SK-N-SH (cell line): ENCODE results near the gene DNAH9. TPM values are rescaled to one million over a fixed set of nuclear protein-coding genes. Genes with fewer than 3 reads are reported as not detected.

Experiments
- CTCF ChIA-PET: fragments of 300-600, 350-600 bp; formaldehyde crosslinking; extraction: SDS; loops from one replicate; lab custom pipeline; 2021; lab: Yijun Ruan, JAX
- POLR2A ChIA-PET: fragments of 350-600 bp; sonication (Branson Sonifier 250); formaldehyde crosslinking; extraction: SDS; loops from one replicate; lab custom pipeline; 2020; ENCODE audit warnings: antibody characterized with exemption, inconsistent platforms; lab: Yijun Ruan, JAX
- DNase-seq: peaks from one replicate; pipeline ENCODE4 v3.0.0; 2012
- H2AFZ ChIP-seq: fragments of 200-600 bp; sonication (generic); 2 replicates; pipeline ENCODE4 v1.8.1; 2016; ENCODE audit warnings: antibody characterized with exemption, mild to moderate bottlenecking, low read depth
- H3F3A ChIP-seq: fragments of 200-600 bp; sonication (generic); replicated peaks from 2 replicates; pipeline ENCODE3; 2016; ENCODE audit warnings: antibody characterized with exemption, mild to moderate bottlenecking; ENCODE audit not compliant: insufficient read depth
- H3K27ac ChIP-seq, 2 experiments: fragments of 200-500 bp in 1 of 2; fragments of 200-600 bp in 1 of 2; sonication (Bioruptor generic) in 1 of 2; sonication (generic), shearing (Covaris generic) in 1 of 2; 2 replicates each; pipeline versions ENCODE4 v1.5.1 to v1.6.1; 2014 to 2016; ENCODE audit warnings: low read depth in 2 of 2, inconsistent platforms in 1 of 2, low read length in 1 of 2, mild to moderate bottlenecking in 1 of 2, mixed read lengths in 1 of 2
- H3K27me3 ChIP-seq: fragments of 200-600 bp; sonication (generic), shearing (Covaris generic); 2 replicates; pipeline ENCODE4 v1.6.1; 2016; ENCODE audit warnings: mixed run types; ENCODE audit not compliant: insufficient read depth
- H3K36me3 ChIP-seq, 2 experiments: fragments of 200-500 bp in 1 of 2; fragments of 200-600 bp in 1 of 2; sonication (Bioruptor generic) in 1 of 2; sonication (generic) in 1 of 2; replicated peaks in 1 of 2; 2 replicates each; pipeline versions ENCODE3 to v1.5.1; 2014 to 2016; ENCODE audit warnings: low read length in 1 of 2, mild to moderate bottlenecking in 1 of 2; ENCODE audit not compliant: insufficient read depth in 2 of 2, control insufficient read depth in 1 of 2
- H3K4me1 ChIP-seq, 2 experiments: fragments of 200-500 bp in 1 of 2; fragments of 200-600 bp in 1 of 2; sonication (Bioruptor generic) in 1 of 2; sonication (generic), shearing (Covaris generic) in 1 of 2; 2 replicates each; pipeline versions ENCODE4 v1.5.1 to v1.6.1; 2014 to 2016; ENCODE audit warnings: low read depth in 1 of 2, low read length in 1 of 2, mixed run types in 1 of 2; ENCODE audit not compliant: insufficient read depth in 2 of 2, control insufficient read depth in 1 of 2
- H3K4me2 ChIP-seq: fragments of 200-600 bp; sonication (generic), shearing (Covaris generic); 2 replicates; pipeline ENCODE4 v1.6.1; 2017; ENCODE audit warnings: mixed run types
- H3K4me3 ChIP-seq, 2 experiments: fragments of 200-500 bp in 1 of 2; fragments of 200-600 bp in 1 of 2; sonication (Bioruptor generic) in 1 of 2; sonication (generic), shearing (Covaris generic) in 1 of 2; 2 replicates each; pipeline versions ENCODE4 v1.5.1 to v1.8.1; 2014 to 2016; ENCODE audit warnings: low read depth in 2 of 2, inconsistent platforms in 1 of 2, low read length in 1 of 2, mild to moderate bottlenecking in 1 of 2, mixed read lengths in 1 of 2, moderate library complexity in 1 of 2
- H3K79me2 ChIP-seq: fragments of 200-600 bp; sonication (generic); 2 replicates; pipeline ENCODE4 v1.8.1; 2017; ENCODE audit warnings: mild to moderate bottlenecking; ENCODE audit not compliant: insufficient read depth
- H3K9ac ChIP-seq: fragments of 200-600 bp; sonication (generic); 2 replicates; pipeline ENCODE4 v1.6.1; 2017; ENCODE audit warnings: mixed run types
- H3K9me2 ChIP-seq: fragments of 200-600 bp; sonication (generic); 2 replicates; pipeline ENCODE4 v1.6.1; 2017; ENCODE audit warnings: mixed run types
- H3K9me3 ChIP-seq: fragments of 200-600 bp; sonication (generic); 2 replicates; pipeline ENCODE4 v1.6.1; 2017; ENCODE audit warnings: mixed run types, mild to moderate bottlenecking, moderate library complexity
- H4K20me1 ChIP-seq: fragments of 200-600 bp; sonication (generic); 2 replicates; pipeline ENCODE4 v1.6.1; 2017; ENCODE audit warnings: mild to moderate bottlenecking, mixed run types; ENCODE audit not compliant: insufficient read depth
- ELF1 ChIP-seq: IDR thresholded peaks from 2 replicates; pipeline ENCODE4 v1.4.0; 2012
- EZH2phosphoT487 ChIP-seq: fragments of 200-600 bp; sonication (generic); IDR thresholded peaks from 2 replicates; pipeline ENCODE4 v1.6.1; 2017; ENCODE audit warnings: low read depth, mixed run types, mild to moderate bottlenecking, antibody characterized with exemption, moderate library complexity, borderline replicate concordance
- FOXJ3 ChIP-seq: sonication (generic); formaldehyde crosslinking; IDR thresholded peaks from 2 replicates; pipeline ENCODE4 v1.5.1; 2020; ENCODE audit warnings: mild to moderate bottlenecking, missing genetic modification reagents
- GATA2 ChIP-seq: sonication (generic); formaldehyde crosslinking; IDR thresholded peaks from 2 replicates; pipeline ENCODE4 v1.5.0; 2020; ENCODE audit warnings: mild to moderate bottlenecking, missing genetic modification reagents
- MAX ChIP-seq: IDR thresholded peaks from 2 replicates; pipeline ENCODE4 v1.4.0; 2012; ENCODE audit warnings: low read depth
- MEF2A ChIP-seq: IDR thresholded peaks from 2 replicates; pipeline ENCODE4 v1.4.0; 2012; ENCODE audit warnings: low read depth, borderline replicate concordance
- RAD21 ChIP-seq: IDR thresholded peaks from 2 replicates; pipeline ENCODE4 v1.6.1; 2012; ENCODE audit warnings: mild to moderate bottlenecking, low read length
- RCOR1 ChIP-seq: fragments of 150-350 bp; IDR thresholded peaks from 2 replicates; pipeline ENCODE4 v1.6.1; 2017; ENCODE audit warnings: antibody characterized with exemption, low read length
- REST ChIP-seq: IDR thresholded peaks from 2 replicates; pipeline ENCODE4 v1.6.1; 2012; ENCODE audit warnings: mild to moderate bottlenecking, low read depth, low read length, moderate library complexity
- RXRA ChIP-seq: IDR thresholded peaks from 2 replicates; pipeline ENCODE4 v1.4.0; 2012; ENCODE audit warnings: low read depth, mild to moderate bottlenecking, borderline replicate concordance
- SMC3 ChIP-seq: IDR thresholded peaks from 2 replicates; pipeline ENCODE4 v1.6.1; 2012; ENCODE audit warnings: low read depth, low read length, improper control_type of control experiment
- TCF12 ChIP-seq: IDR thresholded peaks from 2 replicates; pipeline ENCODE4 v1.4.0; 2012
- YY1 ChIP-seq: IDR thresholded peaks from 2 replicates; pipeline ENCODE4 v1.4.0; 2012; ENCODE audit warnings: low read depth, mild to moderate bottlenecking
- WGBS: methylation state at CpG from one replicate; pipeline ENCODE4 v1.1.6; 2017; ENCODE audit warnings: low lambda C conversion rate; 5-methylcytosine and 5-hydroxymethylcytosine counted together
- polyA plus RNA-seq, 3 experiments: library from polyadenylated mRNA; depleted of rRNA; stranded (reverse); fragments of >200 nt; gene quantifications; 2 replicates each; pipeline ENCODE4 v1.2.3, GENCODE V29; 2012
- TF ChIP-seq, protein P1 (sequence below): fragments of 150-350 bp; IDR thresholded peaks from 2 replicates; pipeline ENCODE4 v1.6.1; 2016; ENCODE audit warnings: mild to moderate bottlenecking, low read depth, low read length
- TF ChIP-seq, protein P2 (sequence below): IDR thresholded peaks from 2 replicates; pipeline ENCODE4; 2012

Gene DNAH9
- polyA plus RNA-seq, 1 of the 3 experiments (the other 2 are of a cell fraction), result not detected

DNA sequence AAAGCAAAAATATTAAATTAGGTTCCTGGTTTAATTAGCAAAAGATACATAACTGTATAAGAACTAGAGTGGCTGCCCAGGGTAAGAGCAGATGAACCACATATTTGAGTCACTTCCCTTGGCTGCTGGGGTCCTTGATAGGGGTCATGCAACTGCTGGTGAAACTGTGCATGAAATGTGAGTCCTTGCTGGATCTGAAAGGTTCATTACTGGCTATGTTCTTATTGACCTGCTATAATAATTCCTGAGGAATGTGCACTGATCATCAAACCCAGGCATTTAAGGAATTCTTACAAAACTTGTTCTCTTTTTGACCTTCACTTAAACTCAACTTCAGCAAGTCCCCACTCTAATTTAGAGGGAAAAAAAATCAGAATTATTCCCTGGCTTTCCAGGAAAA, 215.6 kb downstream of the DNAH9 start:
- DNase-seq, result no peak
- CTCF ChIA-PET, result no interaction called here
- Histone ChIP-seq H2AFZ (no peak overlapping the region), H3K36me3 (no peaks in the 10 kb centered on the region), H3K9me3 (no peaks in the 10 kb centered on the region), H3K9ac (no peak overlapping the region), H3K4me3 (no peak overlapping the region)
- TF ChIP-seq ELF1 (no peak), RCOR1 (no peak), REST (no peak), YY1 (no peak)
- TF ChIP-seq, protein P1, sequence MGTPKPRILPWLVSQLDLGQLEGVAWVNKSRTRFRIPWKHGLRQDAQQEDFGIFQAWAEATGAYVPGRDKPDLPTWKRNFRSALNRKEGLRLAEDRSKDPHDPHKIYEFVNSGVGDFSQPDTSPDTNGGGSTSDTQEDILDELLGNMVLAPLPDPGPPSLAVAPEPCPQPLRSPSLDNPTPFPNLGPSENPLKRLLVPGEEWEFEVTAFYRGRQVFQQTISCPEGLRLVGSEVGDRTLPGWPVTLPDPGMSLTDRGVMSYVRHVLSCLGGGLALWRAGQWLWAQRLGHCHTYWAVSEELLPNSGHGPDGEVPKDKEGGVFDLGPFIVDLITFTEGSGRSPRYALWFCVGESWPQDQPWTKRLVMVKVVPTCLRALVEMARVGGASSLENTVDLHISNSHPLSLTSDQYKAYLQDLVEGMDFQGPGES, result no peak
- TF ChIP-seq, all 33 proteins: peak for 0
- POLR2A ChIA-PET, result no interaction called here
- no peaks in the 10 kb centered on the region for H3K27me3 ChIP-seq
- no peaks in the 10 kb centered on the region for H3K9me2 ChIP-seq
- no peaks in the 10 kb centered on the region for H4K20me1 ChIP-seq
- no peaks in the 10 kb centered on the region for H3K4me1 ChIP-seq
- no peaks in the 10 kb centered on the region for H3F3A ChIP-seq
- H3K27ac ChIP-seq, result no peak overlapping the region
- H3K4me2 ChIP-seq, result no peak overlapping the region
- H3K79me2 ChIP-seq, result no peaks in the 10 kb centered on the region

DNA sequence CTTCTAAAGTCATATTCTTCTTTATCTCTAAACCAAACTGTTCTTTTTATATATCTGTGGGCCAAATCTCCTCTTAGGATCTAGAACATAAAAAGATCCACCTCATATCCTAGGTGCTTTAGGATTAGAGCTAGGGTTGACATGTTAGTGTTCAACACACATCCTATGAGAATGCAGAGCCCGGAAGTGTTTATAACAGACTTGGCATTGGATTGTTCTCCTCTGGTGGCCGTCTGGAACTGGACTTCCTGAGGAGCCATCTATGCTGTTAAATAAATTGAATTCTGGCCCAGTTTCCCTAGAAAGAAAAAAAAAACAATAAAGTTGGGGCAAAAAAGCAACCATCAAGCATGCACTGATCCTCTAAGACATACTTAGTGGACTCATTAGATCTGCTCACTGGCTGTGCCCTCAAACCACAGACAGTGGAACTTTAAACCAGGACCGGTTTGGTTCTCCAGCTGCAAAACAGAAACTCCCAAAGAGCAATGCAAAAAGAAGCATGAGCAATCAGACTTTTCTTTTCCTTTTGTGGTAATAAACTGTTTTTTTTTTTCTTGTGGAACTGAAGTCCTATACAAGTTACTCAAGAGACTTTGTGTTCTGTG, 216.5 kb downstream of the DNAH9 start:
- Histone ChIP-seq H3K9ac (no peak overlapping the region), H3K9me3 (no peaks in the 10 kb centered on the region), H3K4me2 (no peak overlapping the region), H3F3A (no peaks in the 10 kb centered on the region), H3K4me3 (no peak overlapping the region), H3K36me3 (no peaks in the 10 kb centered on the region), H4K20me1 (no peaks in the 10 kb centered on the region), H3K9me2 (no peaks in the 10 kb centered on the region), H3K27me3 (no peaks in the 10 kb centered on the region), H3K79me2 (no peaks in the 10 kb centered on the region), H2AFZ (no peak overlapping the region), H3K4me1 (no peaks in the 10 kb centered on the region), H3K27ac (no peak overlapping the region)
- WGBS, result 9% methylated on average over 3 of the region's 3 CpGs
- ChIA-PET CTCF (no interaction called here), POLR2A (no interaction called here)
- no peak for DNase-seq
- no peak for TF ChIP-seq TCF12
- no peak for TF ChIP-seq MAX
- TF ChIP-seq EZH2phosphoT487, result no peak
- no peak for TF ChIP-seq RAD21
- no peak for TF ChIP-seq RXRA
- TF ChIP-seq REST, result no peak
- no peak for TF ChIP-seq SMC3
- TF ChIP-seq GATA2 (CRISPR knock-in tag), result no peak
- no peak for TF ChIP-seq FOXJ3 (CRISPR knock-in tag)
- TF ChIP-seq, protein P2, sequence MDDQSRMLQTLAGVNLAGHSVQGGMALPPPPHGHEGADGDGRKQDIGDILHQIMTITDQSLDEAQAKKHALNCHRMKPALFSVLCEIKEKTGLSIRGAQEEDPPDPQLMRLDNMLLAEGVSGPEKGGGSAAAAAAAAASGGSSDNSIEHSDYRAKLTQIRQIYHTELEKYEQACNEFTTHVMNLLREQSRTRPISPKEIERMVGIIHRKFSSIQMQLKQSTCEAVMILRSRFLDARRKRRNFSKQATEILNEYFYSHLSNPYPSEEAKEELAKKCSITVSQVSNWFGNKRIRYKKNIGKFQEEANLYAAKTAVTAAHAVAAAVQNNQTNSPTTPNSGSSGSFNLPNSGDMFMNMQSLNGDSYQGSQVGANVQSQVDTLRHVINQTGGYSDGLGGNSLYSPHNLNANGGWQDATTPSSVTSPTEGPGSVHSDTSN, result no peak
- no peak for TF ChIP-seq MEF2A
- TF ChIP-seq, protein P1, result no peak
